NB4 (cell line): ENCODE data around the gene RGS9.

Experiments used
- DNase-seq: peaks from one replicate; pipeline ENCODE4 v3.0.0; 2010; ENCODE audit warnings: low read depth
- H3K4me3 ChIP-seq: one replicate; pipeline ENCODE4 v1.5.1; 2011; ENCODE audit warnings: mild to moderate bottlenecking, low read depth, low read length, moderate library complexity
- CTCF ChIP-seq: IDR thresholded peaks from one replicate; pipeline ENCODE4 v1.5.1; 2012; ENCODE audit warnings: low read depth, low read length
- MYC ChIP-seq: IDR thresholded peaks from 2 replicates; pipeline ENCODE4 v1.6.1; 2011; ENCODE audit warnings: low read depth, low read length
- POLR2A ChIP-seq: IDR thresholded peaks from 2 replicates; pipeline ENCODE4 v1.6.1; 2011; ENCODE audit warnings: mild to moderate bottlenecking; ENCODE audit not compliant: insufficient read length; ENCODE audit errors: extremely low read depth
- TF ChIP-seq, protein P1 (sequence below): IDR thresholded peaks from 2 replicates; pipeline ENCODE4 v1.6.1; 2011; ENCODE audit warnings: low read depth, low read length

The RGS9 gene

GRCh38 chr17:65219124-65219523 is 82.0 kb downstream of the RGS9 start:
- peak; percentile 43 for TF ChIP-seq CTCF
- TF ChIP-seq, protein P1, sequence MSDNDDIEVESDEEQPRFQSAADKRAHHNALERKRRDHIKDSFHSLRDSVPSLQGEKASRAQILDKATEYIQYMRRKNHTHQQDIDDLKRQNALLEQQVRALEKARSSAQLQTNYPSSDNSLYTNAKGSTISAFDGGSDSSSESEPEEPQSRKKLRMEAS: no peak
- DNase-seq: peak; percentile 18
- no peak overlapping the region for H3K4me3 ChIP-seq

DNA sequence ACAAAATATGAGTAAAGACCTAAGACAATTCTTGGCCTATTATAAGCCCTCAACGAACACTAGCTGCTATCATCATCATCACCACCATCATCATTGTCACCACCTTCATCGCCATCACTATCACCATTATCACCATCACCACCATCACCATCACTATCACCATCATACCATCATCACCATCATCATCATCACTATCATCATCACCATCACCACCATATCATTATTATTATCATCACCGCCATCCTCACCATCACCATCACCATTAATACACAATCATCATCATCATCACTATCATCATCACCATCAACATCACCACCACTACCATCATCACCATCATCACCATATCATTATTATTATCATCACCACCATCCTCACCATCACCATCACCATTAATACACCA is 82.5 kb downstream of the RGS9 start:
- no peak for DNase-seq
- TF ChIP-seq POLR2A (no peak), CTCF (no peak), MYC (no peak)
- TF ChIP-seq, protein P1: no peak
- no peak overlapping the region for H3K4me3 ChIP-seq

- DNase-seq: no peak
- no peak for TF ChIP-seq POLR2A
These were observed 83.6 kb downstream of the RGS9 start for GRCh38 chr17:65220732-65221131.

DNA sequence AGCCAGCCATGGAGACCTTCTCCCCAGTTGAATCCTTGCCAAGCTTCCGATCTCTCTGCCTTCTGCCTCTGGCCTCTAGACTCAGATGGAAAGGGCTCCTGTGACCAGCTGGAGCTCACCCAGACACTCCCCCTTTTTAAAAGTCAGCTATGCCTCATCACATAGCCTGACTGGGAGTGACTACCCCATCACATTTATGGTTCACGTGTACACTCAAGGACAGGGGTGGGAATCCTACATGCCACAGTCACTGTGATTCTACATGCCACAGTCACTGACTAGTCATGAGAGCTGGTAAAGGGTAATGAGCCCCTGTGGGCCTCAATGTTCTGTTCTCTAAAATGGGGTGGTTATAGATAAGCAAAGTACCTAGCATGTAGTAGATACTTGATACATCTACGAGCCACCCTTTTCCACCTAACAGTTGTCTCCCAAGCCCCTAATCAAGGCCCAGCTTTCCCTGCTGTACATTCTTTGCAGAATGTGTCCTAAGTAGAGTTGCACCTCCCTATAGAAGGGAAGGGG is 85.1 kb downstream of the RGS9 start:
- no peak for DNase-seq
- TF ChIP-seq CTCF (no peak), POLR2A (no peak), MYC (no peak)
- TF ChIP-seq, protein P1: no peak
- no peak overlapping the region for H3K4me3 ChIP-seq

More at GRCh38 chr17:65220732-65221131, 83.6 kb downstream of the RGS9 start:
- H3K4me3 ChIP-seq: no peak overlapping the region

DNA sequence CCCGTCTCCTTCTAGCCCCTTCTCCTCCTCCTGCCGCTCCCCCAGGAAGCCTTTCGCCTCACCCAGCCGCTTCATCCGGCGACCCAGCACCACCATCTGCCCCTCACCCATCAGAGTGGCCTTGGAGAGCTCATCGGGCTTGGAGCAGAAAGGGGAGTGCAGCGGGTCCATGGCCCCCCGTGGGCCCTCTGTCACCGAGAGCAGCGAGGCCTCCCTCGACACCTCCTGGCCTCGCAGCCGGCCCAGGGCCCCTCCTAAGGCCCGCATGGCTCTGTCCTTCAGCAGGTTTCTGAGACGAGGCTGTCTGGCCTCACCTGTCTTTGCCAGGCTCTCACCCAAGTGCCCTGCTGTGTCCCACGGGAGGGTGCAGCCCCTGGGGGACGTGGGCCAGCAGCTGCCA is 87.9 kb downstream of the RGS9 start:
- TF ChIP-seq MYC (no peak), POLR2A (no peak), CTCF (no peak)
- TF ChIP-seq, protein P1: no peak
- DNase-seq: no peak
- no peak overlapping the region for H3K4me3 ChIP-seq

DNA sequence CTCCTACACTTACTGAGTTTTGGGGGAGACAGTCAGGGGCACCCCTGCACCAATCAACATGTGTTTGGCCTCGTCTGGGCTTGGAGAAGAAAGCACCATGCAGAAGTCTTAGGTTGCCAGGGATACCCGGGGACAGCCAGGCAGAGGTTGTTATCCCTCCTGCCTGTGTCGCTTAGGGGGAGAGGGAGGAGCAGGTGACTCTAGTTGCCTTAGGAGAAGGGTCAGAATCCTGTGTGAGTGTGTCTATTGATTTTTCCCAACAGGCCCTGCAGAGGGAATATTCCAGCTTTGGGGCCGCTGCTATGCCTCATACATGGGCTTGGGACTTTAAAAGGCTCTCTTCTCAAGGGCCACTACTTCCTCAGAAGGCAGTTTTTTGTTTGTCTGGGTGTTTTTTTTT is 89.1 kb downstream of the RGS9 start:
- no peak overlapping the region for H3K4me3 ChIP-seq
- DNase-seq: no peak
- TF ChIP-seq POLR2A (no peak), MYC (no peak), CTCF (no peak)
- TF ChIP-seq, protein P1: no peak

DNA sequence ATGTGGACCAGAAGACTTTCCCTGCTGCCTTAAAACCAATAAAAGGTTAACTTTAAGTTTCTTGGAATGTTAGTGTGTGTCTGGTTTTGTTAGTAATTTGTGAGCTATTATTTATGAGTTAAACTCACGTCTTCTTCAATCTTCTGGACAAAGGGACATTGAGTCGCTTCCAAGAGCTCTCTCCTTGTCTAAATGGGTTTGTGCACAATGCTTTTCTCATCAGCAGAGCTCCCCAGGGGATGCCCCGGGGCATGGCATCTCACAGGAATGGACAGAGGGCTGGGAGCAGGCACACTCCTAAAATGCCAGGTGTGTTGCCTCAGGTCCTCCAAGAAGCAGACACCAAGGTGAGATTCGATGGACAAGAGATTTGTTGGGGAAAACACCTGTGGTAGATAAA is 90.5 kb downstream of the RGS9 start:
- no peak for DNase-seq
- H3K4me3 ChIP-seq: no peak overlapping the region
- TF ChIP-seq POLR2A (no peak), MYC (no peak), CTCF (no peak)
- TF ChIP-seq, protein P1: no peak
